Measurements from ENCODE around the gene NR1D1.
A peak's percentile ranks its signal among the peaks of the same experiment; 100 is the strongest.

The NR1D1 gene

DNA sequence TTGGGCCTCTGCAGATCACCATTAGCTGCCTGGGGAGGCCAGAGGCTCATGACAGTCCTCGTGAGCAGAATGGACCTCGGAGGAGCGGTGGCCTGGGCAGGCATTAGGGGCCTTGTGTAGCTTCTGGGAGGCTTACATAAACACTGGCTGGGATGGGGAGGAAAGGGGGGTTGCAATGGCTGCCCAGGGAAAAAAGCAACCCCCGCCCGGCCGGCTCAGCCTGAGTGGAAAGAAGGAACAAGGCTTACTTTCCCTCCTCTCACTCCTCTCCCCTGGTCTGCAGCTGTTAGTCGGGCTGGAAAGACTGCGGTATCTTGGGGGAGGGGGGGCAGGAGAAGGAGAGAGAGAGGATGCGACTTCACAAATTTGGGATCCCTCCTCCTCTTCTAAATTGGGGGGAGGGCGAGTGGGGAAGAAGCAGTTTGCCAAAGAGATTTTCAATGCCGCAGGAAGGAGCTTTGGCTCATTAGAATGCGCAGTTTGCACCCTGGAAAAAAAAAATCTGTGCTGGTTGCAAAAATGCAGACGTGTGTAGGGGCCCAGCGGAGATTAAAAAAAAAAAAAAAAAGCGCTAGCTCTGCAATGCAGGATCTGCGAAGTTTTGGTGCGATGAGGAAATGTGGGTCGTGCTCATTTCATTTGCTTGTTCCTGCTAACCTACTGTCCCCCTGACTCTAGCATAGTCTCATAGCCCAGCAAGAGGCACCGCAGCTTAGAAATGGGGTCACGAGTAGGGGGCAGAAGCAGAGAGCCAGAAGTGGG is 6.6 kb upstream of the NR1D1 start:
- no peak overlapping the region for H3K27ac ChIP-seq (ENCODE audit: low read depth, low read length)
- peaks cover 33% of the 10 kb centered on the region for H3K4me1 ChIP-seq (ENCODE audit: control insufficient read depth, low read length)
- H3K36me3 ChIP-seq (ENCODE audit: control insufficient read depth, low read length): no peaks in the 10 kb centered on the region
- peak overlapping the region; percentile 15 for H3K4me3 ChIP-seq (ENCODE audit: low read length)
- H3K9me3 ChIP-seq (ENCODE audit: control insufficient read depth, insufficient read depth, low read length): no peaks in the 10 kb centered on the region
- H3K79me2 ChIP-seq (ENCODE audit: control insufficient read depth, low read length): no peaks in the 10 kb centered on the region
- TF ChIP-seq, protein P1, sequence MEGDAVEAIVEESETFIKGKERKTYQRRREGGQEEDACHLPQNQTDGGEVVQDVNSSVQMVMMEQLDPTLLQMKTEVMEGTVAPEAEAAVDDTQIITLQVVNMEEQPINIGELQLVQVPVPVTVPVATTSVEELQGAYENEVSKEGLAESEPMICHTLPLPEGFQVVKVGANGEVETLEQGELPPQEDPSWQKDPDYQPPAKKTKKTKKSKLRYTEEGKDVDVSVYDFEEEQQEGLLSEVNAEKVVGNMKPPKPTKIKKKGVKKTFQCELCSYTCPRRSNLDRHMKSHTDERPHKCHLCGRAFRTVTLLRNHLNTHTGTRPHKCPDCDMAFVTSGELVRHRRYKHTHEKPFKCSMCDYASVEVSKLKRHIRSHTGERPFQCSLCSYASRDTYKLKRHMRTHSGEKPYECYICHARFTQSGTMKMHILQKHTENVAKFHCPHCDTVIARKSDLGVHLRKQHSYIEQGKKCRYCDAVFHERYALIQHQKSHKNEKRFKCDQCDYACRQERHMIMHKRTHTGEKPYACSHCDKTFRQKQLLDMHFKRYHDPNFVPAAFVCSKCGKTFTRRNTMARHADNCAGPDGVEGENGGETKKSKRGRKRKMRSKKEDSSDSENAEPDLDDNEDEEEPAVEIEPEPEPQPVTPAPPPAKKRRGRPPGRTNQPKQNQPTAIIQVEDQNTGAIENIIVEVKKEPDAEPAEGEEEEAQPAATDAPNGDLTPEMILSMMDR (IDR thresholded peaks at IDR 0.05; ENCODE audit: low read depth, low read length, poor library complexity, severe bottlenecking): no peak
- no peak for TF ChIP-seq EZH2phosphoT487 (IDR thresholded peaks at IDR 0.05; ENCODE audit: borderline replicate concordance, low read length)
- peaks cover 4% of the 10 kb centered on the region; the same call in 1 of the 2 replicates for H3F3A ChIP-seq (ENCODE audit: control insufficient read depth, insufficient read depth)
- H3K9me2 ChIP-seq (replicated peaks; ENCODE audit: control insufficient read depth, low read length): no peaks in the 10 kb centered on the region
- no peaks in the 10 kb centered on the region for H4K20me1 ChIP-seq (ENCODE audit: control insufficient read depth, insufficient read depth, low read depth, low read length)
- H3K4me2 ChIP-seq (ENCODE audit: low read length): peak overlapping the region; percentile 52
- H3K27me3 ChIP-seq (ENCODE audit: control insufficient read depth, low read length): peaks cover 49% of the 10 kb centered on the region

DNA sequence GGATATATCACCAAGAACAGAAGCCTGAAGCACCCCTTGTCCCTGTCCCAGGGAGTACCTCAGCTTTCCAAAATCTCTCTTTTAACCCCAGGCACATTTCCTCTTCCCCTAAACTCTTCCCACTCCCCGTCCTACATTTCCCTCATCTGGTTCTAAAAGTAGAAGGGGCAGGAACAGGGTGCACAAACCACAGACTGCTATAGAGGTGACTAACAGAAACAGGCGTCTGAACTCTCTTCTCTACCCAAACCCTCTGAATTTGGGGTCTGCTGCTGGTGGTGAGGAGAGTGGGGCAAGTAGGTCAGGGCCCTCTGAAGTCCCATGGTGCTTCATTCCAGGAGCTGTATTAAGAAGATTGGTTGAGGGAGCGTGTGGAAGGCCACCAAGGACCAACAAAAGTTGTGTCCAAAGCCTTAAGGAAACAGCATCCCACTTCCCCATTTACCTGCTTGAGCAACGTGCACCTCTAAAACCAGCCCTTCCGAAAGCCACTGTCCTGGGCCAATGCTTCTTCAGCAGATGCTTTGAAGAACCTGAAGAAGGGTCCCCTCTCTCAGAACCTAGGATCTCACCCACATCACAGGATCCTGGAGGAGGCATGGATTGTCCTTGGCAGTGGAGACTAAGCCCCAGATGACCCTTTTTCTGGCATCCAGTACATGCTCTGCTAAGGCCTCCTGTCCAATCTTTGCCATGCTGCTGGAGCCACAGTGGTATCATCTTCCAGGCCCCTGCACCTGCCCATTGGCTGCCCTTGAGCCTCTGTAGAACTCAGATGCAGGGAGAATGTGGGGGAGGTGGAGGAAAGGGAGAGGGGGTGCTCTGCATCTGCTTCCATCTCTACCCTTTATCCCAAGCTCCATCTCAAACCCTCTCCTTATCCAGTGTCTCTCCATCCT is 5.7 kb upstream of the NR1D1 start:
- peaks cover 4% of the 10 kb centered on the region; the same call in 1 of the 2 replicates for H3F3A ChIP-seq (ENCODE audit: control insufficient read depth, insufficient read depth)
- H3K27me3 ChIP-seq (ENCODE audit: control insufficient read depth, low read length): peaks cover 52% of the 10 kb centered on the region
- H3K9me3 ChIP-seq (ENCODE audit: control insufficient read depth, insufficient read depth, low read length): no peaks in the 10 kb centered on the region
- H3K79me2 ChIP-seq (ENCODE audit: control insufficient read depth, low read length): no peaks in the 10 kb centered on the region
- H3K27ac ChIP-seq (ENCODE audit: low read depth, low read length): no peak overlapping the region
- H3K4me2 ChIP-seq (ENCODE audit: low read length): no peak overlapping the region
- no peak for TF ChIP-seq EZH2phosphoT487 (IDR thresholded peaks at IDR 0.05; ENCODE audit: borderline replicate concordance, low read length)
- TF ChIP-seq, protein P1 (IDR thresholded peaks at IDR 0.05; ENCODE audit: low read depth, low read length, poor library complexity, severe bottlenecking): no peak
- H4K20me1 ChIP-seq (ENCODE audit: control insufficient read depth, insufficient read depth, low read depth, low read length): no peaks in the 10 kb centered on the region
- H3K4me1 ChIP-seq (ENCODE audit: control insufficient read depth, low read length): peaks cover 29% of the 10 kb centered on the region
- H3K9me2 ChIP-seq (replicated peaks; ENCODE audit: control insufficient read depth, low read length): no peaks in the 10 kb centered on the region
- no peaks in the 10 kb centered on the region for H3K36me3 ChIP-seq (ENCODE audit: control insufficient read depth, low read length)
- no peak overlapping the region for H3K4me3 ChIP-seq (ENCODE audit: low read length)

DNA sequence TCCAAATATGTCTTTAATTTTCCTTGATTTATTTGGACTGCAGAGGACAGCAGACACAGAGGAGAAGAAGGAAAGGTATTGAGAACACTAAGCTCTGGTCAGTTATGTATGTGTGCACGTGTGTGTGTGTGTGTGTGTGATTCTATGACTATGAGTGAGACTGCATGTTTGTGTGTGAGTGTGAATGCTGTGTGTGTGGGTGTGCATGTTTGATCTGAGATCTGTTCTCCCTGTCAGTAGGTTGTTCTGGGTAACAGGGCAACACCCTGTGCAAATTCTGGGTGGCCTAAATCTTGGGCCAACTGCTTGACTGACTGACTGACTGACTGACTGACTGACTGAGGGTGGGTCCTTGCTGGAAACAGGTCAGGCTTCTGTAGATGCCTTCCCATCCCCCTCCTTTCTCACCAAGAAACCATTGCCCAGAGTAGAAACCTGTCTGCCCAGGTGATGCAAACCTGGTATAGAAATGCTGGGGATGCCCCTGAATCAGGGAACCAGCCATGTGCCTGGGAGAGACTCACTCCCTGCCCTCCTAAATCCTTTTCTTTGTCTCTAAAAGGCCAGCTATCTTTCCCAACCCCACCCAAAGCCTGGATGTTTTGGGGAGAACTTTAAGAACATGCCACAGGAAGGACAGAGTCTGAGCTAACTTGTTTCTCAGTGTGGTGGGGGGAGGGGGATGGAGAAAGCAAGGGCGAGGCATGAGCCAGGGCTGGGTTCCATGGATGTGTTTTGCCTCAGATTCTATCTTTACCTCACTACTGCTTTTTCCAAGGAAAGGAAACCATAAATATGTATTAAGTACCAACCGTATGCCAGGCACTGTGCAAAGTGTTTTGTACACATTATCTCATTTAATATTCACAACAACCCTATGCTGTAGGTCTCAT is 4.5 kb upstream of the NR1D1 start:
- Histone ChIP-seq H3K79me2 (ENCODE audit: control insufficient read depth, low read length) (no peaks in the 10 kb centered on the region), H3K4me2 (ENCODE audit: low read length) (no peak overlapping the region), H3K4me1 (ENCODE audit: control insufficient read depth, low read length) (peaks cover 37% of the 10 kb centered on the region), H3F3A (ENCODE audit: control insufficient read depth, insufficient read depth) (peaks cover 2% of the 10 kb centered on the region; the same call in 1 of the 2 replicates), H3K4me3 (ENCODE audit: low read length) (no peak overlapping the region), H3K9me2 (replicated peaks; ENCODE audit: control insufficient read depth, low read length) (no peaks in the 10 kb centered on the region), H3K27me3 (ENCODE audit: control insufficient read depth, low read length) (peaks cover 54% of the 10 kb centered on the region), H3K27ac (ENCODE audit: low read depth, low read length) (no peak overlapping the region), H3K36me3 (ENCODE audit: control insufficient read depth, low read length) (no peaks in the 10 kb centered on the region), H3K9me3 (ENCODE audit: control insufficient read depth, insufficient read depth, low read length) (no peaks in the 10 kb centered on the region), H4K20me1 (ENCODE audit: control insufficient read depth, insufficient read depth, low read depth, low read length) (no peaks in the 10 kb centered on the region)
- TF ChIP-seq EZH2phosphoT487 (IDR thresholded peaks at IDR 0.05; ENCODE audit: borderline replicate concordance, low read length): no peak

All from DOHH2 (cell line).